Activated CD4-positive, alpha-beta T cell treated with anti-CD3 and anti-CD28 coated beads, Interleukin-2, amount 50 U/mL, for 4 hours (primary cell): ENCODE measurements around the gene KIRREL2.
"Not testable (repeated sequence)": the region's sequence is repeated elsewhere in the genome, so short reads cannot be mapped to it uniquely, and the experiment has no call there.

Experiments used
- DNase-seq, 2 experiments: peaks; one replicate each; pipeline ENCODE4 v3.0.0-alpha.2; 2020

KIRREL2 gene

GRCh38 chr19:35870124-35870736 lies 13.5 kb downstream of the KIRREL2 start:
- not testable (repeated sequence) for DNase-seq

GRCh38 chr19:35870798-35871197 lies 14.1 kb downstream of the KIRREL2 start:
- no peak for DNase-seq

- no peak for DNase-seq
Observed at GRCh38 chr19:35871611-35872010, 14.9 kb downstream of the KIRREL2 start.

- DNase-seq = no peak
Observed at GRCh38 chr19:35872180-35872579, 15.5 kb downstream of the KIRREL2 start.

GRCh38 chr19:35874392-35874930 lies 17.8 kb downstream of the KIRREL2 start:
- DNase-seq = no peak

GRCh38 chr19:35879068-35879467 lies 22.4 kb downstream of the KIRREL2 start:
- no peak for DNase-seq

- peak; percentile 50 to 51 for DNase-seq
Observed at GRCh38 chr19:35879770-35880317, 23.1 kb downstream of the KIRREL2 start.

- DNase-seq = no peak
Observed at GRCh38 chr19:35882114-35882832, 25.6 kb downstream of the KIRREL2 start.

- no peak for DNase-seq
Observed at GRCh38 chr19:35883882-35884281, 27.2 kb downstream of the KIRREL2 start.

- DNase-seq = no peak
Observed at GRCh38 chr19:35885225-35885738, 28.6 kb downstream of the KIRREL2 start.

GRCh38 chr19:35885904-35886303 lies 29.2 kb downstream of the KIRREL2 start:
- no peak for DNase-seq

- DNase-seq = no peak
Observed at GRCh38 chr19:35887197-35887596, 30.5 kb downstream of the KIRREL2 start.

GRCh38 chr19:35888398-35888797 lies 31.7 kb downstream of the KIRREL2 start:
- DNase-seq = no peak

GRCh38 chr19:35889370-35890112 lies 32.8 kb downstream of the KIRREL2 start:
- DNase-seq = no peak

- no peak for DNase-seq
Observed at GRCh38 chr19:35890113-35890650, 33.5 kb downstream of the KIRREL2 start.

GRCh38 chr19:35891819-35892218 lies 35.1 kb downstream of the KIRREL2 start:
- not testable (repeated sequence) for DNase-seq

GRCh38 chr19:35894342-35894741 lies 37.6 kb downstream of the KIRREL2 start:
- no peak for DNase-seq

- DNase-seq = no peak
Observed at GRCh38 chr19:35895911-35896642, 39.4 kb downstream of the KIRREL2 start.

- no peak for DNase-seq
Observed at GRCh38 chr19:35896643-35897040, 39.9 kb downstream of the KIRREL2 start.

- DNase-seq = no peak
Observed at GRCh38 chr19:35897706-35898451, 41.2 kb downstream of the KIRREL2 start.

- no peak for DNase-seq
Observed at GRCh38 chr19:35898499-35898809, 41.7 kb downstream of the KIRREL2 start.
